ENCODE measurements around the gene MPZL2.

GRCh38 chr11:118232659-118233058 is 31.4 kb downstream of the MPZL2 start:
- TF ChIP-seq CTCF (conservative IDR thresholded peaks at IDR 0.05; ENCODE audit: low read depth, low read length) (no peak), EZH2 (IDR thresholded peaks at IDR 0.05; ENCODE audit: low read length, unreplicated experiment) (no peak)
